CD8-positive, alpha-beta memory T cell (primary cell): ENCODE data around the gene RARA. TPM values are rescaled to one million over a fixed set of nuclear protein-coding genes. Genes with fewer than 3 reads are reported as not detected.

Source experiments
- CTCF ChIA-PET: fragments of 350-600 bp; sonication (Branson Sonifier 250); formaldehyde crosslinking; loops from one replicate; lab custom pipeline; 2021; ENCODE audit warnings: antibody characterized with exemption; lab: Charles Lee
- POLR2A ChIA-PET: fragments of 350-600 bp; sonication (Branson Sonifier 250); formaldehyde crosslinking; loops from one replicate; lab custom pipeline; 2021; ENCODE audit warnings: antibody characterized with exemption; lab: Charles Lee
- DNase-seq, 5 donors: peaks; one replicate each; pipeline versions ENCODE4 v3.0.0 to v3.0.0-alpha.2; 2020 to 2022; ENCODE audit warnings: mixed read lengths in 1 of 5
- H3K27ac ChIP-seq: one replicate; pipeline ENCODE4 v1.7.0; 2013; ENCODE audit warnings: low read depth, mild to moderate bottlenecking, low read length, moderate library complexity
- H3K27me3 ChIP-seq: 2 replicates; pipeline ENCODE4 v1.7.0; 2013; ENCODE audit warnings: low read length, mild to moderate bottlenecking; ENCODE audit not compliant: insufficient read depth, poor library complexity, severe bottlenecking
- H3K36me3 ChIP-seq: 2 replicates; pipeline ENCODE4 v1.7.0; 2013; ENCODE audit warnings: mild to moderate bottlenecking, low read length, moderate library complexity; ENCODE audit not compliant: insufficient read depth
- H3K4me1 ChIP-seq: 2 replicates; pipeline ENCODE4 v1.7.0; 2013; ENCODE audit warnings: mild to moderate bottlenecking, low read length, moderate library complexity; ENCODE audit not compliant: insufficient read depth
- H3K4me3 ChIP-seq: 2 replicates; pipeline ENCODE4 v1.7.0; 2013; ENCODE audit warnings: mild to moderate bottlenecking, low read length
- H3K9me3 ChIP-seq: 2 replicates; pipeline ENCODE4 v1.7.0; 2013; ENCODE audit warnings: mild to moderate bottlenecking, low read length
- H3K27ac Mint-ChIP-seq, 8 donors: one replicate each; pipeline ENCODE4 v1.8.0; 2020 to 2021; ENCODE audit warnings: mixed read lengths in 8 of 8, mild to moderate bottlenecking in 6 of 8, inconsistent platforms in 3 of 8, moderate library complexity in 3 of 8
- H3K27me3 Mint-ChIP-seq, 2 donors: one replicate each; pipeline ENCODE4 v1.8.0; 2020 to 2021; ENCODE audit warnings: mixed read lengths in 2 of 2, mild to moderate bottlenecking in 1 of 2, moderate library complexity in 1 of 2
- H3K36me3 Mint-ChIP-seq, 3 donors: one replicate each; pipeline ENCODE4 v1.8.0; 2020 to 2021; ENCODE audit warnings: mixed read lengths in 3 of 3, inconsistent platforms in 1 of 3, mild to moderate bottlenecking in 1 of 3
- H3K4me1 Mint-ChIP-seq, 3 donors: one replicate each; pipeline ENCODE4 v1.8.0; 2020 to 2021; ENCODE audit warnings: mixed read lengths in 3 of 3, inconsistent platforms in 1 of 3, mild to moderate bottlenecking in 1 of 3
- H3K4me3 Mint-ChIP-seq, 7 donors: one replicate each; pipeline ENCODE4 v1.8.0; 2020 to 2021; ENCODE audit warnings: mixed read lengths in 7 of 7, mild to moderate bottlenecking in 6 of 7, moderate library complexity in 4 of 7, inconsistent platforms in 2 of 7
- H3K9me3 Mint-ChIP-seq, 5 donors: one replicate each; pipeline ENCODE4 v1.8.0; 2020 to 2022; ENCODE audit warnings: mixed read lengths in 5 of 5, mild to moderate bottlenecking in 3 of 5, moderate library complexity in 2 of 5, inconsistent platforms in 1 of 5
- polyA plus RNA-seq: library from polyadenylated mRNA; unstranded; fragments of 300-500 nt; fragmentation: Illumina TruSeq; gene quantifications from one replicate; pipeline ENCODE4 v1.2.3, GENCODE V29; 2021
- total RNA-seq, 2 experiments: library from RNA; stranded (reverse); gene quantifications; one replicate each; pipeline ENCODE4 v1.2.3, GENCODE V29; 2021

RARA gene
- total and polyA plus RNA-seq, 3 experiments from 2014 or later, result 14.0 to 37.8 (median 37.4) TPM

- ChIA-PET CTCF (interaction anchor here (0.8 to 3.2 kb wide), 10 partner anchors 9 to 215 kb away, joined by 3 to 21 read pairs (median 3); no protein-coding TSS in a partner anchor), POLR2A (interaction anchor here (0.9 to 1.4 kb wide), 5 partner anchors 22 to 30 kb away, joined by 3 to 4 read pairs (median 3); no protein-coding TSS in a partner anchor)
- peaks cover 0 to 32% (median 2%) of the 10 kb centered on the region in 3 donors for H3K36me3 Mint-ChIP-seq
- peaks cover 71% of the 10 kb centered on the region for H3K4me1 ChIP-seq
- peak overlapping the region; percentile 46 to 89 (median 78) for H3K4me3 Mint-ChIP-seq
- H3K27ac Mint-ChIP-seq, result peak overlapping the region; percentile 84 to 98 (median 95)
- H3K4me3 ChIP-seq, result peak overlapping the region; percentile 49
- H3K27ac ChIP-seq, result peak overlapping the region; percentile 57
- H3K27me3 Mint-ChIP-seq, result no peaks in the 10 kb centered on the region
- H3K27me3 ChIP-seq, result no peaks in the 10 kb centered on the region
- H3K9me3 Mint-ChIP-seq, result no peaks in the 10 kb centered on the region
- peak in 4 of 5 donors; percentile 29 to 70 (median 46) for DNase-seq
- peaks cover 70 to 85% (median 73%) of the 10 kb centered on the region in 3 donors for H3K4me1 Mint-ChIP-seq
- H3K9me3 ChIP-seq, result no peaks in the 10 kb centered on the region
- peaks cover 16% of the 10 kb centered on the region for H3K36me3 ChIP-seq
Measured at GRCh38 chr17:40345161-40345993, 36.4 kb downstream of the RARA start.

GRCh38 chr17:40345994-40346764 lies 37.2 kb downstream of the RARA start:
- Histone ChIP-seq H3K27ac (peak overlapping the region; percentile 57), H3K4me1 (peaks cover 64% of the 10 kb centered on the region), H3K9me3 (no peaks in the 10 kb centered on the region), H3K27me3 (no peaks in the 10 kb centered on the region), H3K4me3 (peak overlapping the region; percentile 49), H3K36me3 (peaks cover 18% of the 10 kb centered on the region)
- Mint-ChIP-seq H3K27ac (peak overlapping the region; percentile 84 to 98 (median 95)), H3K36me3 (peaks cover 0 to 29% (median 2%) of the 10 kb centered on the region in 3 donors), H3K27me3 (no peaks in the 10 kb centered on the region), H3K9me3 (no peaks in the 10 kb centered on the region), H3K4me1 (peaks cover 62 to 77% (median 65%) of the 10 kb centered on the region in 3 donors), H3K4me3 (peak overlapping the region; percentile 30 to 85 (median 65))
- DNase-seq, result no peak
- ChIA-PET POLR2A (interaction anchor here (0.9 to 1.4 kb wide), 4 partner anchors 23 to 29 kb away, joined by 3 to 4 read pairs (median 4); no protein-coding TSS in a partner anchor), CTCF (interaction anchor here (0.8 to 3.2 kb wide), 8 partner anchors 8 to 214 kb away, joined by 3 to 21 read pairs (median 3); no protein-coding TSS in a partner anchor)

GRCh38 chr17:40346765-40347158 lies 37.8 kb downstream of the RARA start:
- peaks cover 18% of the 10 kb centered on the region for H3K36me3 ChIP-seq
- Mint-ChIP-seq H3K4me3 (peak overlapping the region in 6 of 7 donors; percentile 53 to 76 (median 68)), H3K4me1 (peaks cover 61 to 76% (median 63%) of the 10 kb centered on the region in 3 donors)

GRCh38 chr17:40347319-40348135 lies 38.5 kb downstream of the RARA start:
- no peak for DNase-seq
- peak overlapping the region; percentile 78 to 98 (median 95) for H3K27ac Mint-ChIP-seq
- Histone ChIP-seq H3K4me1 (peaks cover 59% of the 10 kb centered on the region), H3K27ac (no peak overlapping the region), H3K4me3 (no peak overlapping the region), H3K36me3 (peaks cover 18% of the 10 kb centered on the region), H3K27me3 (no peaks in the 10 kb centered on the region), H3K9me3 (no peaks in the 10 kb centered on the region)
- H3K9me3 Mint-ChIP-seq, result no peaks in the 10 kb centered on the region
- CTCF ChIA-PET, result interaction anchor here (1.5 to 1.9 kb wide), 2 partner anchors 38 to 45 kb away, joined by 5 to 8 read pairs; no protein-coding TSS in a partner anchor
- POLR2A ChIA-PET, result no interaction called here
- peaks cover 0 to 40% (median 7%) of the 10 kb centered on the region in 3 donors for H3K36me3 Mint-ChIP-seq
- H3K4me1 Mint-ChIP-seq, result peaks cover 65 to 76% (median 67%) of the 10 kb centered on the region in 3 donors
- no peaks in the 10 kb centered on the region for H3K27me3 Mint-ChIP-seq
- H3K4me3 Mint-ChIP-seq, result peak overlapping the region; percentile 37 to 80 (median 69)

More at GRCh38 chr17:40346765-40347158, 37.8 kb downstream of the RARA start:
- Mint-ChIP-seq H3K9me3 (no peaks in the 10 kb centered on the region), H3K36me3 (peaks cover 0 to 32% (median 2%) of the 10 kb centered on the region in 3 donors), H3K27ac (peak overlapping the region; percentile 78 to 98 (median 95)), H3K27me3 (no peaks in the 10 kb centered on the region)
- Histone ChIP-seq H3K27me3 (no peaks in the 10 kb centered on the region), H3K4me1 (peaks cover 64% of the 10 kb centered on the region), H3K4me3 (no peak overlapping the region), H3K9me3 (no peaks in the 10 kb centered on the region), H3K27ac (peak overlapping the region; percentile 16)
- ChIA-PET CTCF (no interaction called here), POLR2A (interaction anchor here (1.4 kb wide), 1 partner anchor 28 kb away, joined by 4 read pairs; no protein-coding TSS in a partner anchor)
- peak in 2 of 5 donors; percentile 22 to 54 for DNase-seq

GRCh38 chr17:40348136-40348504 lies 39.1 kb downstream of the RARA start:
- CTCF ChIA-PET, result interaction anchor here (0.5 to 1.9 kb wide), 4 partner anchors 10 to 45 kb away, joined by 3 to 8 read pairs (median 4); no protein-coding TSS in a partner anchor
- Histone ChIP-seq H3K36me3 (peaks cover 18% of the 10 kb centered on the region), H3K27me3 (no peaks in the 10 kb centered on the region), H3K4me1 (peaks cover 53% of the 10 kb centered on the region), H3K4me3 (no peak overlapping the region), H3K9me3 (no peaks in the 10 kb centered on the region), H3K27ac (no peak overlapping the region)
- Mint-ChIP-seq H3K4me3 (peak overlapping the region; percentile 18 to 80 (median 69)), H3K27me3 (no peaks in the 10 kb centered on the region), H3K36me3 (peaks cover 0 to 41% (median 8%) of the 10 kb centered on the region in 3 donors), H3K27ac (peak overlapping the region; percentile 57 to 98 (median 90)), H3K9me3 (no peaks in the 10 kb centered on the region), H3K4me1 (peaks cover 64 to 76% (median 69%) of the 10 kb centered on the region in 3 donors)
- DNase-seq, result no peak
- POLR2A ChIA-PET, result no interaction called here

- H3K9me3 ChIP-seq, result no peaks in the 10 kb centered on the region
- no peaks in the 10 kb centered on the region for H3K27me3 ChIP-seq
- Mint-ChIP-seq H3K9me3 (no peaks in the 10 kb centered on the region), H3K4me1 (peaks cover 58 to 69% (median 64%) of the 10 kb centered on the region in 3 donors), H3K36me3 (peaks cover 0 to 46% (median 8%) of the 10 kb centered on the region in 3 donors), H3K27me3 (no peaks in the 10 kb centered on the region), H3K27ac (peak overlapping the region in 7 of 8 donors; percentile 32 to 97 (median 78)), H3K4me3 (peak overlapping the region in 4 of 7 donors; percentile 18 to 88 (median 62))
- ChIA-PET CTCF (interaction anchor here (0.5 to 1.9 kb wide), 4 partner anchors 10 to 46 kb away, joined by 3 to 8 read pairs (median 4); no protein-coding TSS in a partner anchor), POLR2A (no interaction called here)
- no peak for DNase-seq
- no peak overlapping the region for H3K4me3 ChIP-seq
- H3K36me3 ChIP-seq, result peaks cover 18% of the 10 kb centered on the region
- H3K4me1 ChIP-seq, result peaks cover 46% of the 10 kb centered on the region
- no peak overlapping the region for H3K27ac ChIP-seq
Measured at GRCh38 chr17:40348562-40349476, 39.8 kb downstream of the RARA start.
